H1 (cell line): Measurements from ENCODE around the gene SLC39A7. TPM values are rescaled to one million over a fixed set of nuclear protein-coding genes. Genes with fewer than 3 reads are reported as not detected.

Source experiments
- NANOG ChIP-seq: IDR thresholded peaks from 2 replicates; pipeline ENCODE4 v1.6.1; 2011; ENCODE audit warnings: low read length, low read depth, mild to moderate bottlenecking, inconsistent platforms; ENCODE audit not compliant: insufficient read depth, poor library complexity, severe bottlenecking
- polyA plus RNA-seq, 7 experiments: library from polyadenylated mRNA; depleted of rRNA in 3 of 7; stranded (reverse) in 5 of 7; unstranded in 2 of 7; fragments of >200 nt in 5 of 7; fragments of 200-250 nt in 2 of 7; gene quantifications; 1 replicate in 5 of 7; 2 replicates in 1 of 7; 4 replicates in 1 of 7; pipeline versions ENCODE4 v1.2.1 to v1.2.3, GENCODE V29; 2011 to 2013; ENCODE audit warnings: missing spikeins in 2 of 7, mixed read lengths in 2 of 7
- total RNA-seq: library from RNA; stranded (reverse); fragmentation: NEBNext Ultra II Directional; extraction: Animal tissue kit (Norgen Biotek cat#: 25700); gene quantifications from 2 replicates; pipeline ENCODE4 v1.2.1, GENCODE V29; 2021

Gene SLC39A7
- total and polyA plus RNA-seq, 2 of the 8 experiments (the other 6 are each of a cell fraction or from before 2014, with no cell fraction given): 63.3 to 123 TPM

DNA sequence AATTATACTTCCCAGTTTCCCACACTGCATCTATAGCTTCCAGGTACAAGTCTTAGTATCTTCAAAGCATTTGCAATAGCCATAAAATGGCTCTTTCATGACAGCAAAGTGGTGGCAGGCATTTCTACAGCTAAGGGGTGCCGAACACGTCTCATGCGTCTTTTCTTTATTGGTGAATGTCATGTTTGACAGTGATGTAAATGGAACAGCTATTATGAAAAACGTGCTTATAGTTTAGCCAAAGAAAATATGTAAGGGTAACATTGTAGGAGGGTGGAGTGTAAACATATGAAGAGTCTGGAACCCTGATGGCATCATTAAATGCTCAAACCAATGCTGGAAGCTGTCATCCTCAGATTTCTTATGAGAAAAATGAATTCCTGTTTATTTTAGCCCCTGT, 46.3 kb upstream of the SLC39A7 start (continued):
- no peak for TF ChIP-seq NANOG
